Activated CD8-positive, alpha-beta memory T cell treated with anti-CD3 and anti-CD28 coated beads for 36 hours (primary cell): Measurements from ENCODE around the gene GOLGA8B. TPM values are rescaled to one million over a fixed set of nuclear protein-coding genes. Genes with fewer than 3 reads are reported as not detected.
"Not testable (repeated sequence)": the region's sequence is repeated elsewhere in the genome, so short reads cannot be mapped to it uniquely, and the experiment has no call there.

Experiments used
- CTCF ChIA-PET: fragments of 350-600 bp; sonication (Branson Sonifier 250); formaldehyde crosslinking; loops from one replicate; lab custom pipeline; 2021; ENCODE audit warnings: antibody characterized with exemption; lab: Charles Lee
- POLR2A ChIA-PET: fragments of 350-600 bp; sonication (Branson Sonifier 250); formaldehyde crosslinking; loops from one replicate; lab custom pipeline; 2021; ENCODE audit warnings: antibody characterized with exemption; lab: Charles Lee
- total RNA-seq, 2 experiments: library from RNA; stranded (reverse); gene quantifications; one replicate each; pipeline ENCODE4 v1.2.3, GENCODE V29; 2021

The GOLGA8B gene, protein sequence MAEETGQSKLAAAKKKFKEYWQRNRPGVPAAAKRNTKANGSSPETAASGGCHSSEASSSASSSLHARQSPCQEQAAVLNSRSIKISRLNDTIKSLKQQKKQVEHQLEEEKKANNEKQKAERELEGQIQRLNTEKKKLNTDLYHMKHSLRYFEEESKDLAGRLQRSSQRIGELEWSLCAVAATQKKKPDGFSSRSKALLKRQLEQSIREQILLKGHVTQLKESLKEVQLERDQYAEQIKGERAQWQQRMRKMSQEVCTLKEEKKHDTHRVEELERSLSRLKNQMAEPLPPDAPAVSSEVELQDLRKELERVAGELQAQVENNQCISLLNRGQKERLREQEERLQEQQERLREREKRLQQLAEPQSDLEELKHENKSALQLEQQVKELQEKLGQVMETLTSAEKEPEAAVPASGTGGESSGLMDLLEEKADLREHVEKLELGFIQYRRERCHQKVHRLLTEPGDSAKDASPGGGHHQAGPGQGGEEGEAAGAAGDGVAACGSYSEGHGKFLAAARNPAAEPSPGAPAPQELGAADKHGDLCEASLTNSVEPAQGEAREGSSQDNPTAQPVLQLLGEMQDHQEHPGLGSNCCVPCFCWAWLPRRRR
- 100 to 1,000 TPM; 166 to 167 TPM for total RNA-seq

DNA sequence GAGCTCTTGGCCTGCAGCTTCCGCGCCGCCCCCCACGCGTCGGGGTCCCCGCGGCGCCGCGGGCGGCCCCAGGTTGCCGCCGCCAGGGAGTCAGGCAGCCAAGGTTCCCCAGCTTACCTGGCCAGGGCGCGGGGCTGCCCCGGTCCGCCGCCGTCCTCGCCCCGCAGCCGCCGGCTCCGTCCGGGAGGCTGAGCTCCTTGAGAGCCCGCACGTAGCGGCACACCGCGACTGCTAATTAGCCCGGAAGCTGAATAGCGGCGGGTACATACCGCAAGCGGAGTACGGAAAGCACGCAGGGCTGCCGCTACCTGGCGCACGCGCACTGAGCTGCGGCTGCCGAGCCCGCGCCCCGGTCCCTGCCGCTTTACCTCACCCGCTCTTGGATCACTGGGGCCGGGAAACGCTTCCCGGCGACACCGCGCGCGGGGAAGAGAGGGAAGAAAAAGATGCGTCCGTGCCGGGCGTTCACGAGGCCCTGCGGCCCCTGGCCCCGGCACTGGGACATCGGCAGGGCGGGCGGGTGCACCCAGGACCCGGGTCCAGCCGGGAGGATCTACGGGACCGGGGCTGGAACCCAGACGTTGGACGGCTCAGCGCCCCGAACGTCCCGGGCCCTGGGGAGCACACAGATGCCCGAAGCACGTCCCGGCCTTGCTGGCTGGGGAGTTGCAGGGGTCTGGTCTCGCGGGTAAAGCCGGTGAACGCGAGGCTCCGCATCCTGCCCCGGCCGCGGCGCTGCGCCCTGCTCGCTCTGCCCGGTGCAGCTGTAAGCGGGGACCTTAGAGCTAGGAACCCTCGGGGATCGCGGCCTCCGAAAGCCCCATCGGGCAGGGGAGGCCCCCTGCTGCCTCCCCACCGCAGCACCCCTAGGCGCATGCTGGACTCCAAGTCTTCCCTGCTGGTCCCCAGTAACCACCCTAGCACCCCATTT is at the start of gene GOLGA8B:
Gene GOLGA8B (minus strand): TSS at position 253 of the 931 bp plus-strand sequence. CDS start 47,739 bp downstream, outside the sequence.
- ChIA-PET POLR2A (interaction anchor here (1.1 to 1.2 kb wide), 2 partner anchors 68 to 217 kb away, joined by 4 to 7 read pairs; partner anchors contain the start of gene LPCAT4), CTCF (interaction anchor here (1.3 to 1.6 kb wide), 2 partner anchors 144 to 374 kb away, joined by 3 read pairs; partner anchors contain the start of gene KATNBL1)

DNA sequence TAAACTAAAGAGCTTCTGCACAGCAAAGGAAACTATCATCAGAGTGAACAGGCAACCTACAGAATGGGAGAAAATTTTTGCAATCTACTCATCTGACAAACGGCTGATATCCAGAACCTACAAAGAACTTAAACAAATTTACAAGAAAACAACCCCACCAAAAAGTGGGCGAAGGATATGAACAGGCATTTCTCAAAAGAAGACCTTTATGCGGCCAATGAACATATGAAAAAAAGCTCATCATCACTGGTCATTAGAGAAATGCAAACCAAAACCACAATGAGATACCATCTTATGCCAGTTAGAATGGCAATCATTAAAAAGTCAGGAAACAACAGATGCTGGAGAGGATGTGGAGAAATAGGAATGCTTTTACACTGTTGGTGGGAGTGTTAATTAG is 49.7 kb upstream of the GOLGA8B start:
- CTCF ChIA-PET, POLR2A ChIA-PET: not testable (repeated sequence)

DNA sequence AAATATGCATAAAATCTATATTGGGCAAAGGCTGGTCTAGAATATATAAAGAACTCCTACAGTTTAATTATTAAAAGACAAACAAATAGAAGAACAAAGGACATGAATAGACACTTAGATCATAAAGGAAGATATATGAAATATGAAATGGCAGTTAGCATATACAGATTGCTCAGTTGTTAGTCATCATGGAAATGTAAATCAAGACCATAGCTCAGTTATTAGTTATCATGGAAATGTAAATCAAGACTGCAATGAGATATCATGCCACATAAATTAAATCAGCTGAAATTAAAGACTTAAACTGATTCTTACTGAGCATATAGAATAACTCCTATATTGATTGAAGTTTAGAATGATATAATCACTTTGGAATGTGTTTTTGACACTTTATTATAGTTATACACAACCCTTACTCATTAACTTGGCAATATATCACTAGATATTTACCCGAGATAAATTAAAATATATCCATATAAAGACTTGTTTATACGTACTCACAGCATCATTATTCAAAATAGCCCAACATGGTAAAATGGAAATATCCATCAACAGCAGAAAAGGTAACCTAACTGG is 45.2 kb upstream of the GOLGA8B start:
- ChIA-PET CTCF (no interaction called here), POLR2A (no interaction called here)

DNA sequence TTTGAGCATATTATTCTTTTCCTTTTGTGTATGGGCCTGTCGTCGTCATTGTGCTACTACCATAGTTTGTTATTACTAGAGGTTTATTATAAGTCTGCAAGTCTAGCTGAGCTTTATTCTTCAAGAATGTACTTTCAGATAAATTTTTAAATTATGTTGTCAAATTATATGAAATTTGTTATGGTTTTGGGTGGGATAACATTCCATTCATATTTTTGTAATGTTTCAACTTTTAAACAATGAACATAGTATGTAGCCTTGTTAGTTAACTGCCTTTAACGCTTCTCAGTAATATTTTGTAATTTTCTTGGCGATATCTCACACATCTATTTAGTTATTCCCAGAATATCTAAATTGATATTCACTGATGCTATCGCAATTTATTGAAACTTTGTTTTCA is 41.6 kb upstream of the GOLGA8B start:
- POLR2A ChIA-PET: no interaction called here
- CTCF ChIA-PET: no interaction called here

DNA sequence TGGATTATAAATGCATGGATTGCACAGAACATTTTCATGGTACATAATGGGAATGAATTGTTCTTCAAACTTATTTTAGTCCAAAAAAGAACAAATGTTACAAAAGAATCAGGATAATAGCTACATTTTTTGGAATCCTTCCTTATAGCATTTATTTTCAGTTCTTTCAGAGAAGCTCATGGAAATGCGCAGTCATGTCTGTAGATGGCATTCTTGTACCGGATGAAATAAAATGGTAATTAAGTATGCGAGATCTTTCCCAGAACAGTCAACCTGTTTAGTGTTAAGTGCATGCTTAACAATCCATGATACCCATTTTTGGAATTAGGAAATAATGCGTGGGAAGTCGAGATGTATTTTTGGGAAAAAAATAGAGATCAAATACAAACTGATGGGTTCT is 38.2 kb upstream of the GOLGA8B start:
- ChIA-PET CTCF (no interaction called here), POLR2A (no interaction called here)

DNA sequence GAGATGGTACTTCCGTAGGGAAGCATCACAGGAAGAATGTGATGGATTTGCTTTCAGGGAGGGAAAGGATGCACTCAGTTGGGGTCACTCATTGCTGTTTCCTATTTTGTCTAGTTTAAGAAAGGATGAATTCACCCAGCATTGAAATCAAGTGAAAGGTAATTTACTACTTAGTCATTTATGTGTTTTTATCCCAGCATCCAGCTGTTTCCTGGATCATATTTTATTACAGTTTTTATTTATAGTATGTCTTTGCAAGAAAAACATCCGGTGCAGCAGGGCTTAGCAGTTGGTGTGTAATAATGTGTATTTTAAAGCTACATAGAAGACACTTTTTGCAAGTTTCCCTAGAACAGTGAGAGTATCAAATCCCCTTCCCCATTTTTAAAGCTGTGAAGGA is 37.4 kb upstream of the GOLGA8B start:
- ChIA-PET POLR2A (interaction anchor here (0.6 kb wide), 1 partner anchor 397 kb away, joined by 4 read pairs; no protein-coding TSS in a partner anchor), CTCF (no interaction called here)

DNA sequence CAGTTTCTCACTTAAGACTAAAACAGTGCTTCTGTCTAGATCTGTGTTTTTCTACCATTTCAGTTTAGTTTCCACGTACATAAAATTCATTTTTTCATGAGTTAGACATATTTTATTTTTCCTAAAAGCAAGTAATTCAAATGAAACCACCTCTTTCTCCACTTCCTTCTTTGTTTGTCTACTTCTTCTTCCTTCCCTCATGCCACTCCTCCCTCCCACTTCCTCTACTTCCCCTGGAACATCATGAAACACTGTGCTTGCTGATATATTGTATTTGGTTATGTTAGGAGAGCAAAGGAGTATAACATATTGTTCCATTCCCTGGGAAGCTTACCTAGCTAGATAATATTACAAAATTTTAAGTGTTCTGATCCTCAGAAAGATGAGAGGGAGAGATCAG is 36.7 kb upstream of the GOLGA8B start:
- POLR2A ChIA-PET: no interaction called here
- CTCF ChIA-PET: no interaction called here

DNA sequence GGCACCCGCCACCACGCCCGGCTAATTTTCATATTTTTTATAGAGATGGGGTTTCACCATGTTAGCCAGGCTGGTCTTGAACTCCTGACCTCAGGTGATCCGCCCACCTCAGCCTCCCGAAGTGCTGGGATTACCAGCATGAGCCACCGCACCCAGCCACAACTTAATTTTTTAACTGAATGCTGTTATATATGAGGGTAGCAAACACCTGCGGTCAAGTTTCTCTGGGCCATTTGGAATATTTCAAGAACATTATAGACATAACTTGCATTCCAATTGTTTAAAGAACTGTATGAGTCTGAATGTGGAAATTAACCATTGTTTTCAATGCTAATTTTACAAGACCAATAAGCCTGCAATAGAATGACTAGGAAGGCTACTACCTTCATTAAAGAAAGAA is 35.7 kb upstream of the GOLGA8B start:
- CTCF ChIA-PET: no interaction called here
- POLR2A ChIA-PET: no interaction called here

DNA sequence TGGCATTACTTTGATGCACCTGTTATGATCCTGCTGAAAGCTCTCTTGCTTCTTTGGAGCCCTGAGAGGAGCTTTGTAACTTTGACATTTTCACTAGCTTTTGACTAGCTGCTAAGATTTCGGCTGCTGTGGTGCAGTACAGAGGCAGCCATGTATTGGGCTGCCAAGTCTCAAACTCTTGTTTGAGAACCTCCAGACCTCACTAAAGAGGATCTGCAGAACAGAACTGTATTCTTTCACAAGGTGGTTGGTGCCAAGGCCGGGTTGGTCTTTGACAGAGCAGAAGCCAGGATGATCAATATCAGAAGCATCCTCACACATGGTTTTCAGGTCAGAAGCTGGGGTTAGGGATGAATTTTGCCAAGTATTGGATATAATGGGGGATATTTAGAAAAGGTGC is 34.6 kb upstream of the GOLGA8B start:
- ChIA-PET CTCF (no interaction called here), POLR2A (no interaction called here)

DNA sequence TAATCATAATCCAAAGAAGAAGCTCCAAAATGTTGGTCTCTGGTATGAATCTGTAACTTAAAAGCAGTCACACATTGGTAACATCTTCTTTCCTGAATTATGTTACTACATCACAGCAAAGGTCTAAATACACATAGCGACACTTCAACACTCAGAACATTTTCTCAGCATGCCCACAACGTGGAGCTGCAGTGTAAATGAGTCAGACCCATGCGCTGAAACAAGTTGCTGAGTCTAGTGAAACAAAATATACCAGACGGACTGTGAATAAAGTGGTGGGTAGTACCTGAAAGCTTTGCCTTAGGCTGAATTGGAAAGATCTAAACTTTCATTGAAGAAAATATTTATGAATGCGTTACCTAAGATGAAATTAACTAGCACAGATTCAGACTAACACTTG is 33.2 kb upstream of the GOLGA8B start:
- ChIA-PET POLR2A (no interaction called here), CTCF (no interaction called here)

DNA sequence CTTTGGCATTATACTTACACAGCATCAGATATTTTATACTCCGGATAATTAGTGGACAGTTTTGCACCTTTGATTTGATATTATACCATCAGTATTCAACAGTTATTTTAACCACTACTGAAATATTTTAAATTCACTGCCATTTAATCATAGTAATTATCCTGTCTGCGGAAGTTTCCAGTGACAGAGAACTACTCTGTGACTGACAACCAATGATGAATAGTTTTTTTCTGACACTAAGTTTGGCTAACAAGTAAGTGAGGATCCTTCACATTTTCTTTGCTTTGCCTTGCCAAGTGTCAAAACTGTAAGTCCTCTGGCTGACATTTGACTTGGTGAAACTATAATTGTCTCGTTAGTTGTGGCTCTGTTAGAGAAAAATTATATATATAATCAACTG is 30.5 kb upstream of the GOLGA8B start:
- CTCF ChIA-PET: no interaction called here
- POLR2A ChIA-PET: no interaction called here

DNA sequence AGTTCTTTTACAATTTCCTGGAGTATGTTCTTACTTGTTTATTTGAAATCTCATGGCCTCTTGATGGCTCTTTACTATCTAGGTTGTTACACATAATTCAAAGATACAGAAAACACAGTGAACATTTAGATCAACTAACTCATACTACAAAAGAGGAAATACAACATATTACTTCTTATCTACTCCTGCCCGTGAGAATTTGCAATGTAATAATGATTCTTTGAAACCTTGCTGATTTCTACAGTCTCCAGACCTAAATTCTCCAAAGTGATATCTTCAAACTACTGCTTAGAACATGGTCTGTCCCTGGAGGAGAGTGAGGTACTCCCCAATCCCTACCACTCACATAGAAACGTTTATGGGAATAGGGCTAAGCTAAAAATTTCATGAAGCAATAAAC is 29.9 kb upstream of the GOLGA8B start:
- ChIA-PET CTCF (no interaction called here), POLR2A (no interaction called here)

DNA sequence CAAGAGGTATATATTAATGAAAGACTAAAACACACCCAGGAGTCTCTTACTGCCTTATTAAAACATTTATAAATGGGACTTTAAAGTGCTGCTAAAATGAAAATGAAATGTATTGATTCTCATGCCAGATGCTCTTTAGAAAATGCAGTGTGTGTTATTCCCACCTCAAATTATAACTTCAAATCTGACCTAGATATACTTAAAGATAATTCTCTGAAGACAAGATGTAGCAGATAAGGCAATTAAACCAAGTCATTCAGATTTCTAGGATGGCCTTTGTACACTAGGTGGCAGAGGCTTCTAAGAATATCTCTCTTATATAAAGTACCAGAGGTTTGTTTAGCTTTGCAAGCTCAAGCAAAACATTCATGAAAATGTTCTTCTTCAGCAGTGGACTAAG is 26.9 kb upstream of the GOLGA8B start:
- ChIA-PET CTCF (interaction anchor here (0.9 kb wide), 1 partner anchor 310 kb away, joined by 3 read pairs; no protein-coding TSS in a partner anchor), POLR2A (no interaction called here)

DNA sequence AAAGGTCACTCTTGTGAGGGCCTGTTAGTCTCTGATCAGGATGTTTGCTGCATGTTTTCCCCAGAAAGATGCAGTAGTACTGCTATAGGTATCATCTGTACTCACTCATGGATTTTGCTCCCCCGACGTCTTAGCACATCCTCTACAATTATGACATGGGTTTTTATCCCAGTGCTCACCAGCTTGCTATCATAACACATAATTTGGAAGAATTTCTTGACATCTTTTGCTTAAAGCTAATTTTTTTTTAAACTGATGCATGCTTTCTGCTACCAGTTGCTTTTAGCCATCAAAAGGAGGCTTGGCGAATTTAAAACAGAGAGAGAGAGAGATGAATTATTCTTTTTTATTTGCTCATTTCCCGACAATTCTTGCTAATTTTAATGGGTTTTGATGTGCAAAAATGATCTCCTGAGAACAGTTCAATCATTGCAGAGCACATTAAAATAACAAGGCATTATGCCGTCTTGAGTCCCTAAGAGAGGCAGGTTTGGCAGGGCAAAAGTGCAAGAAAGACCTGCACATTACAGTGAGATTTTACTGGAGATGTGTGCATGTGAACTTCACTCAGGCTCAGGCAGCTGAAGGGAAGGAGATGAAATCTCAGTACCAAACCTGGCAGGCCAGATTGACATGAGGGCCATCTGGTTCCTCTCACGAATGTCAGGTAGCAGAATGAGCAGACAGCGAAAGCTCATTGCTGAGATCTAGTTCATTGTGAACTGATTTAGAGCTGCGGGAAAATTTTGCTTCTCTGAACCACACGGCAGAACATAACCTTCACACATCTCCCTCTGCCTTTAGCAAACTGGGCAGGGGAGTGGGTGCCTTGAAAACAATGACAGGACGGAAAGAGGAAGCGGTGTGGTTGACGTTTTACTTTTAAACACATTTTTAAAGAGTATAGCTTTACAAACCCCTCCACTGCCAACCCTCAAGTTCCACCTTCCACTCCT is 25.9 kb upstream of the GOLGA8B start:
- ChIA-PET CTCF (no interaction called here), POLR2A (no interaction called here)

DNA sequence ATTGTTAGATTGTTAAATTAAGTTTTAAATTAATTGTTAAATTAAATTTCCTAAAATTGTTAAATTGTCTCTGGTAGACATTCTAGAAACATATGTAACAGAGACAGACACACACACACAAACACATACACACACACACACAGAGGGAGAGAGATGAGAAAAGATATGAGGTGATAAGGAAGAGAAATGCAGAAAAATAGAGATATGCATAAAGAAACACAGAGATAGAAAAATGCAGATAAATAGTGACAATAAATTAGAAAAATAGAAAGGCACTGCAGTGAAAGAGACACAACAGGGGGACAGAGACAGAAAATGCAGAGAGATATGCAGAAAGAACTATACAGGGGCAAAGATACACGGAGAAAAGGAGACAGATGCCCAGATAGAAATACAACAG is 25.1 kb upstream of the GOLGA8B start:
- POLR2A ChIA-PET: no interaction called here
- CTCF ChIA-PET: no interaction called here

DNA sequence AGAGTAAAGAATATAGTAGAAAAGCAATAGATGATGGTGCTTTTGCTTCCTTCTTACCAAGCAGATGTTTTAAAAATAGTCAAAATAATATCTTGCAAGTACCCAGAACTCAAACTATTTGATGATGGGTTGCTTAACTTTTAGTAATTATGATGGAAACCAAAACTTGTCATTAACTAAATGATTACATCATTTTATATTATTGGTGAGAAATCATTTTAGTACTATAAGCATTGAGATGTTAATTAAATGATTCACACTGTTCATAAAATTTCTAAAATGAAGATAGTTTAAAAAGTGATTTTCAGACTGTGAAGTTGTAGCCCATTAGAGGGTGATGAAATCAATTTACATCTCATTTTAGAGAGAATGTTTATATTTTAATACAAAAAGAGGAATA is 24.4 kb upstream of the GOLGA8B start:
- ChIA-PET POLR2A (no interaction called here), CTCF (no interaction called here)

DNA sequence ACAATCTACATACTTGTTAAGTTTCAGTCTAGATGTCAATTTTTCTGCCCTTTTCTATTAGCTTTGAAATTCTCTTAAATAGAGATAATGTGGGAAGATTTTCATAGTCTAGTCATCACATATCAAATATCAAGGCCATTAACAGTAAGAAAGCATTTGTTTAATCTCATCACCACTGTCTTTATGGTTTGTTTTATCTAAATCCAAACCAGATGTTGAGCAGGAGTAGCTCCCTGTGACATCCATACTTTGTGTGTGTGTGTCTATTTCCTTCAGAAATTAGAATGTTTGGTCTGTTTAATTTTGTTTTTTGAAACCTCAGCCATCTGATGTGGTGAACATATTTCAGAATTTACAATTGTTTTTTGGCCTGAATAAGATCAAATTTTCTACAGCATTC is 23.1 kb upstream of the GOLGA8B start:
- ChIA-PET POLR2A (no interaction called here), CTCF (no interaction called here)

DNA sequence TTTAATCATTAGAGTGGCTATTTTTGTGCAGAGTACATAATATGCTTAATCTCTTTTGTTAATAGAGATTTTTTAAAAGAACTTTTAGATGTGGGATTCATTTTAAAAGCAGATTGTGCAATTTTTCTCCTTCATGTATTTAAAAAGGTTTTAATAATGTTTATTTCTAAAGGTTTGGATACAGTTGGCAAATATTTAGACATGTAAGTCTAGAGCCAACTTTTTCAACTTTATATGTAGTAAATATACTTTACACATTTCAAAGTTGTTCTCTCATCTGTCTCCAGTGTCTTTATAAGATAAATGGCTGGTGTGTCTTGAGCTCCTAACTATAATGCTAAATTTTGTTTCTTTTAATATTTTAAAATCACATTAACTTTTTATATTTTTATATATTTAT is 22.7 kb upstream of the GOLGA8B start:
- ChIA-PET CTCF (no interaction called here), POLR2A (no interaction called here)

DNA sequence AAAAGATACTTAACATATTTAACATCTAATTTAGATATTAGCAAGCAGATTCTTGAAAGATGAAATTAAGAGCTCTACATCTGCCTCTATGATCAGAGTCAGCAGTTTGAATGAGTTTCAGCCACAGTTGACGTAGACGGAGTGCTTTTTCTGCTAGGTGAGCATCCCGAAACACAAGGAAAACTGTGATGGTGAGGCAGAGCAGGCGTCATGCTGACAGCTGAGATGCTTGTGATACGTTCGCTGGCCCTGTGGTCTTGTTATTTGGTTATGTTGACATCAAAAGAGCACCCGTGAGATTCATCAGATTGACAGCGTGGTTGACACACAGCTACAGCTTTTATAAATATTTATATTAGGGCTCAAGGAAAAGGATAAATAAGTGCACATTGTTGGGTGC is 19.6 kb upstream of the GOLGA8B start:
- POLR2A ChIA-PET: no interaction called here
- CTCF ChIA-PET: no interaction called here
